DOHH2 (cell line): ENCODE results near the gene CCDC61.

Source experiments
- H3F3A ChIP-seq: fragments of 200-600 bp; sonication (generic), shearing (Covaris generic); 2 replicates; pipeline ENCODE4 v1.6.0; 2016; ENCODE audit warnings: antibody characterized with exemption, mild to moderate bottlenecking; ENCODE audit not compliant: control insufficient read depth, insufficient read depth
- H3K27ac ChIP-seq: fragments of 200-600 bp; sonication (generic); 2 replicates; pipeline ENCODE4 v1.5.1; 2014; ENCODE audit warnings: low read depth, mild to moderate bottlenecking, low read length, moderate library complexity
- H3K27me3 ChIP-seq: fragments of 200-600 bp; sonication (generic); 2 replicates; pipeline ENCODE4 v1.6.1; 2014; ENCODE audit warnings: mild to moderate bottlenecking, low read length, mixed read lengths; ENCODE audit not compliant: control insufficient read depth
- H3K36me3 ChIP-seq: fragments of 200-600 bp; sonication (generic); 2 replicates; pipeline ENCODE4 v1.6.1; 2014; ENCODE audit warnings: mild to moderate bottlenecking, low read length, moderate library complexity, mixed read lengths; ENCODE audit not compliant: control insufficient read depth
- H3K4me1 ChIP-seq: fragments of 200-600 bp; sonication (generic); 2 replicates; pipeline ENCODE4 v1.6.1; 2014; ENCODE audit warnings: mild to moderate bottlenecking, low read length, mixed read lengths; ENCODE audit not compliant: control insufficient read depth
- H3K4me2 ChIP-seq: fragments of 200-600 bp; sonication (generic); 2 replicates; pipeline ENCODE4 v1.6.0; 2014; ENCODE audit warnings: mild to moderate bottlenecking, low read length, moderate library complexity
- H3K4me3 ChIP-seq: fragments of 200-600 bp; sonication (generic); 2 replicates; pipeline ENCODE4 v1.5.1; 2014; ENCODE audit warnings: mild to moderate bottlenecking, low read length, mixed read lengths
- H3K79me2 ChIP-seq: fragments of 200-600 bp; sonication (generic); 2 replicates; pipeline ENCODE4 v1.6.1; 2014; ENCODE audit warnings: mild to moderate bottlenecking, low read length, mixed read lengths; ENCODE audit not compliant: control insufficient read depth
- H3K9me2 ChIP-seq: fragments of 200-600 bp; sonication (generic); replicated peaks from 2 replicates; pipeline ENCODE4 v1.6.1; 2014; ENCODE audit warnings: mild to moderate bottlenecking, low read length, mixed read lengths; ENCODE audit not compliant: control insufficient read depth
- H3K9me3 ChIP-seq: fragments of 200-600 bp; sonication (generic); 2 replicates; pipeline ENCODE4 v1.6.1; 2014; ENCODE audit warnings: antibody characterized with exemption, low read length, mixed read lengths; ENCODE audit not compliant: control insufficient read depth, insufficient read depth
- H4K20me1 ChIP-seq: fragments of 200-600 bp; sonication (generic); 2 replicates; pipeline ENCODE4 v1.6.0; 2014; ENCODE audit warnings: low read depth, mild to moderate bottlenecking, antibody characterized with exemption, low read length, moderate library complexity; ENCODE audit not compliant: control insufficient read depth, insufficient read depth
- CTCF ChIP-seq: fragments of 200-600 bp; sonication (generic); IDR thresholded peaks from one replicate; pipeline ENCODE4 v1.5.1; 2014; ENCODE audit warnings: antibody characterized with exemption, mild to moderate bottlenecking, low read depth, low read length; ENCODE audit not compliant: poor library complexity, severe bottlenecking
- EZH2phosphoT487 ChIP-seq: fragments of 200-600 bp; sonication (generic); IDR thresholded peaks from 2 replicates; pipeline ENCODE4 v1.6.1; 2017; ENCODE audit warnings: borderline replicate concordance, mild to moderate bottlenecking, antibody characterized with exemption, low read length, moderate library complexity, mixed read lengths

Gene CCDC61

GRCh38 chr19:46067691-46068090, 72.4 kb downstream of the CCDC61 start:
- H4K20me1 ChIP-seq, result no peaks in the 10 kb centered on the region
- H3K4me2 ChIP-seq, result no peak overlapping the region
- no peaks in the 10 kb centered on the region for H3K4me1 ChIP-seq
- no peaks in the 10 kb centered on the region for H3K79me2 ChIP-seq
- H3K9me3 ChIP-seq, result no peaks in the 10 kb centered on the region
- no peaks in the 10 kb centered on the region for H3K36me3 ChIP-seq
- H3F3A ChIP-seq, result no peaks in the 10 kb centered on the region
- no peak overlapping the region for H3K4me3 ChIP-seq
- no peak for TF ChIP-seq EZH2phosphoT487
- no peak for TF ChIP-seq CTCF
- H3K27ac ChIP-seq, result no peak overlapping the region
- peaks cover 38% of the 10 kb centered on the region for H3K27me3 ChIP-seq
- no peaks in the 10 kb centered on the region for H3K9me2 ChIP-seq
